Brain microvascular endothelial cell (primary cell): ENCODE data around the gene FOXL2NB.
A peak's percentile ranks its signal among the peaks of the same experiment; 100 is the strongest.

Experiments used
- DNase-seq: peaks from one replicate; pipeline ENCODE4 v3.0.0-alpha.2; 2020
- H3K27ac ChIP-seq: fragments of 250-450 bp; sonication (Bioruptor Pico); 2 replicates; pipeline ENCODE4 v1.5.1; 2020; ENCODE audit warnings: mild to moderate bottlenecking, moderate library complexity
- H3K27me3 ChIP-seq: fragments of 250-450 bp; sonication (Bioruptor Pico); replicated peaks from 2 replicates; pipeline ENCODE4 v1.5.1; 2020; ENCODE audit warnings: mild to moderate bottlenecking
- H3K36me3 ChIP-seq: fragments of 250-450 bp; sonication (Bioruptor Pico); replicated peaks from 2 replicates; pipeline ENCODE4 v1.5.1; 2020; ENCODE audit warnings: mild to moderate bottlenecking
- H3K4me3 ChIP-seq: 2 replicates; pipeline ENCODE4 v1.5.1; 2011; ENCODE audit warnings: low read depth, mild to moderate bottlenecking, control low read depth, low read length, moderate library complexity
- in situ Hi-C: cut with HindIII; loops from 2 replicates; pipeline ENCODE4 v1.10.0; 2017; ENCODE audit warnings: low sequenced_read_pairs, low pct_ligation_motif_present
- TF ChIP-seq, protein P1 (sequence below): IDR thresholded peaks from 2 replicates; pipeline ENCODE4 v1.5.1; 2011; ENCODE audit warnings: low read depth, mild to moderate bottlenecking, moderate library complexity, low read length, control low read depth, inconsistent platforms; ENCODE audit errors: missing control alignments

The FOXL2NB gene

DNA sequence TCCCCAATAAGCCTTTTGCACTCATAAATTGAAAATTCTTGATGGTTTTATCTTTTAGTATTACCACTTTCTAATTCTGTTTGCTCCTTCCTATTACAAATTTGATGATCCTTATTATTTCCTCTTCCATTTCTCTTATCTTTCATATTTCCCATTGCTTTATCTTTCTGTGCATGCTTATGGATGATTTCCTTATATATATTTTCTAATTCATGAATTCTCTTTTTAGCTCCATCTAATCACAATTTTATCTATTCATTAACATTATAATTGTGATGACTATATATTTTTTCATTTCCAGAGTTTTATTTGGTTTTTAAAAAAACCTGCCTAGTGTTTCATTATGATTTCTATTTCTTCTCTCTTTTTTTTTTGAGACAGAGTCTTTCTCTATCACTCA is 17.9 kb downstream of the FOXL2NB start:
- peaks cover 6% of the 10 kb centered on the region for H3K27me3 ChIP-seq
- no peak overlapping the region for H3K4me3 ChIP-seq
- H3K27ac ChIP-seq = no peak overlapping the region
- H3K36me3 ChIP-seq = no peaks in the 10 kb centered on the region
- DNase-seq = no peak
- TF ChIP-seq, protein P1, sequence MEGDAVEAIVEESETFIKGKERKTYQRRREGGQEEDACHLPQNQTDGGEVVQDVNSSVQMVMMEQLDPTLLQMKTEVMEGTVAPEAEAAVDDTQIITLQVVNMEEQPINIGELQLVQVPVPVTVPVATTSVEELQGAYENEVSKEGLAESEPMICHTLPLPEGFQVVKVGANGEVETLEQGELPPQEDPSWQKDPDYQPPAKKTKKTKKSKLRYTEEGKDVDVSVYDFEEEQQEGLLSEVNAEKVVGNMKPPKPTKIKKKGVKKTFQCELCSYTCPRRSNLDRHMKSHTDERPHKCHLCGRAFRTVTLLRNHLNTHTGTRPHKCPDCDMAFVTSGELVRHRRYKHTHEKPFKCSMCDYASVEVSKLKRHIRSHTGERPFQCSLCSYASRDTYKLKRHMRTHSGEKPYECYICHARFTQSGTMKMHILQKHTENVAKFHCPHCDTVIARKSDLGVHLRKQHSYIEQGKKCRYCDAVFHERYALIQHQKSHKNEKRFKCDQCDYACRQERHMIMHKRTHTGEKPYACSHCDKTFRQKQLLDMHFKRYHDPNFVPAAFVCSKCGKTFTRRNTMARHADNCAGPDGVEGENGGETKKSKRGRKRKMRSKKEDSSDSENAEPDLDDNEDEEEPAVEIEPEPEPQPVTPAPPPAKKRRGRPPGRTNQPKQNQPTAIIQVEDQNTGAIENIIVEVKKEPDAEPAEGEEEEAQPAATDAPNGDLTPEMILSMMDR = no peak
- in situ Hi-C loops = no loop called here

DNA sequence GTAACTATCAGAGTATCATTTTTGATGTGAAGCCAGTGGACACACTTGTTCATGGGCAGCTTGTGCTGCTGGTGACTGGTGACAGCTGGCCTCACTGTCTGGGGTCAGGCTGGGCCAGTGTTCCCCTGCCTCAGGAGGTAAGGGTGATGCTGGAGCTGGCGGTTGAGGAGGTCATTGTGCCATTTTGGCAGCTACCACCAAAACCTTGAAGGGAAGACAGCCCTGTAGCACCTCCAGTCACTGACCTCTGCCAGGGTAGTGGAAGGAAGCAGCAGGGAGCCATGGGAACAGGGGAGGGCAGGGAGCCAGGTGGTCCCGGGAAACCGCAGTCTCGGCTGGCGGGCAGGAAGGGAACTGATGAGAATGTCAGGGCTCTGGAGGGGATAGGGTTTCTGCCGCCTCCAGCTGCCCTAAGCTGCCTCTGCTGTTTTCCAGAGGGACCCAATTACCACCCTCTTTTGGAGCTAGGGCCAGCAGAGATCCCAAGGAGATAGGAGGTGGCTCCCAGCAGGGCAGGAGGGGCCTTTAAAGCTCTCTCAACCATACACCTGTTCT is 24.8 kb downstream of the FOXL2NB start:
- Histone ChIP-seq H3K27ac (no peak overlapping the region), H3K4me3 (no peak overlapping the region), H3K27me3 (no peaks in the 10 kb centered on the region), H3K36me3 (no peaks in the 10 kb centered on the region)
- in situ Hi-C loops = no loop called here
- DNase-seq = no peak
- TF ChIP-seq, protein P1 = no peak

DNA sequence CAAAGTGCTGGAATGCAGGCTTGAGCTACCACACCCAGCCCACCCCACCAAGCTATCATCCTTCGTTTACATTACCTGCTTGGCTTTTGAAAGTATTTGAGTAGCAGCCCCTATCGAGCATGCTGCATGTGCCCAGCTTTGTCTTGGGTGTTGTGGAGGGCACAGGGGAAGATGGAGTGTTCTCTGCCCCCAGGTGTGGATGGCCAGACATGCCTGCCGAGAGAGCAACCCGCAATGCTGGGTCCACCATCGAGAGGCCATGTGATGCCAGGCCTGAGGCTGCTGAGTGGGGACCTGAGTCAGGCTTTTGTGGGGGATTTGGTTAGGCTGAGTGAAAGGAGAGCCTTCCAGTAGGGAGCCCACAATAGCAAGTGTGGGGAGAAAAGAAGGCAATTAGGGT is 25.9 kb downstream of the FOXL2NB start:
- H3K27me3 ChIP-seq = no peaks in the 10 kb centered on the region
- TF ChIP-seq, protein P1 = no peak
- DNase-seq = no peak
- no peak overlapping the region for H3K4me3 ChIP-seq
- no peak overlapping the region for H3K27ac ChIP-seq
- in situ Hi-C loops = no loop called here
- no peaks in the 10 kb centered on the region for H3K36me3 ChIP-seq

DNA sequence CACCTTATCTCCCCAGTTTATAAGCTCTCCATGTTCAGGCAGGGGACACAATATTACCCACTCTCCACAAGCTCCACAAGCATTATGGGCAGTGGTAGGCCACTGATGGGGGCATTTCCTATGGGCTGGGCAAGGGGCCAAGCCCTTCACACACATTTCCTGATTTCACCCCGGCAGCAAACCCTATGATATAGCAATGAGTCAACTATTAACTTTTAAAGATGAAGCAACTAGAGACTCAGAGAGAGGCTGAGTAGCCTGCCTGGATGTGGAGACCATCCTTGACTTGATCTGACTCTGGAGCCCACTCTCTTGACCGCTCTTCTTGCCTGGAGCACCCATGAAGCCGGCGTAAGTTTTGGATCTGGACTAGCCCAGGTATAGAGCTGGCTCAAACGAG is 27.4 kb downstream of the FOXL2NB start:
- TF ChIP-seq, protein P1 = no peak
- in situ Hi-C loops = no loop called here
- no peaks in the 10 kb centered on the region for H3K36me3 ChIP-seq
- peak; percentile 22 for DNase-seq
- H3K27ac ChIP-seq = no peak overlapping the region
- H3K27me3 ChIP-seq = no peaks in the 10 kb centered on the region
- no peak overlapping the region for H3K4me3 ChIP-seq

DNA sequence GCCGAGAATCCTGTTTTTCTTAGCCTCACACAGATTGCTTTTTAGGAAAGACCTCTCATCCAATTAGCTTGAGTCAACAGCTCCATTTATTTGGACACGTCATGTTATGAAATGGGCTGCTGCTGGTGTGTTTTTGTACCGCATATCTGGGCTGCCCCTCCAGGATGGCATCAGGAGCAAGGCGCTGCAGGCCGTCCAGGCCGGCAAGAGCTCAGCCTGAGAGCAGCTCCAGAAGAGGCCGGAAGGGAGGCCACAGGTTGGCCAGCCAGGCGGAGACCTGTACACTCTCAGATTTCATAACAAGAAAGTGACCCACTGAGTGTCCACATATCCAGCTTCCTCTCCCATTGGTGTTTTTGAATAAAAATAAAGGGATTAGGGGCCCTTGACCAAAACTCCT is 28.3 kb downstream of the FOXL2NB start:
- in situ Hi-C loops = no loop called here
- H3K27me3 ChIP-seq = no peaks in the 10 kb centered on the region
- no peak for DNase-seq
- H3K36me3 ChIP-seq = no peaks in the 10 kb centered on the region
- H3K27ac ChIP-seq = no peak overlapping the region
- TF ChIP-seq, protein P1 = no peak
- no peak overlapping the region for H3K4me3 ChIP-seq

DNA sequence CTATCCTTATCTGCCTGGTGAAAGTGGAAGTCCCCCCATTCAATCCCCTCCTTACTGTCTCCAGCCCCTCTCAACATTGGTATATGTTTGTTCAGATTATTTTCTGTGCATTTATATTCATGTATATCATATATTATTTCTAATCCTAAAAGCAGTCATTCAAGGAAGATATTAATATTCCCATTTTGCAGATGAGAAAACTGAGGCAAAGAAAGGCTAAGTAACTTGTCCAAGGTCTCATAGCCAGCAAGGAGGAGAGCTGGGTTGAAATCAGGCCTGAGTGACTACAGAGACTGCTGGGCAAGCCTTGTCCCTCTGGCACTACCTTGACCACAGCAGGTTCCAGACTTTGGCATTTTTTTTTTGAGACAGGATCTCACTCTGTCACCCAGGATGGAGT is 29.0 kb downstream of the FOXL2NB start:
- Histone ChIP-seq H3K27ac (no peak overlapping the region), H3K36me3 (no peaks in the 10 kb centered on the region), H3K27me3 (no peaks in the 10 kb centered on the region), H3K4me3 (no peak overlapping the region)
- TF ChIP-seq, protein P1 = no peak
- in situ Hi-C loops = no loop called here
- no peak for DNase-seq
